B cell (primary cell): ENCODE measurements around the gene TKTL2. TPM values are rescaled to one million over a fixed set of nuclear protein-coding genes. Genes with fewer than 3 reads are reported as not detected.

Source experiments
- ATAC-seq: fragments of 200-7000 bp; cut with Tn5 transposase; one replicate; pipeline ENCODE4 v1.10.0; 2021; ENCODE audit warnings: low read depth, mild to moderate bottlenecking, moderate number of reproducible peaks, moderate library complexity
- CTCF ChIA-PET: fragments of 350-600 bp; sonication (Branson Sonifier 250); formaldehyde crosslinking; loops from one replicate; lab custom pipeline; 2021; ENCODE audit warnings: antibody characterized with exemption, inconsistent platforms; lab: Charles Lee
- POLR2A ChIA-PET: fragments of 350-600 bp; sonication (Branson Sonifier 250); formaldehyde crosslinking; loops from one replicate; lab custom pipeline; 2021; ENCODE audit warnings: antibody characterized with exemption; lab: Charles Lee
- DNase-seq: peaks from one replicate; pipeline ENCODE4 v3.0.0; 2013
- H2AFZ ChIP-seq: 2 replicates; pipeline ENCODE4 v1.6.1; 2012; ENCODE audit warnings: mild to moderate bottlenecking, low read depth, low read length; ENCODE audit not compliant: insufficient read depth, poor library complexity, severe bottlenecking
- H3K27ac ChIP-seq, 2 donors: 1 replicate in 1 of 2; 2 replicates in 1 of 2; pipeline ENCODE4 v1.5.1; 2012 to 2013; ENCODE audit warnings: low read length in 2 of 2, mild to moderate bottlenecking in 2 of 2, moderate library complexity in 1 of 2
- H3K27me3 ChIP-seq, 4 experiments: fragments of 200-600 bp in 1 of 4; sonication (generic) in 1 of 4; replicated peaks in 1 of 4; 1 replicate in 2 of 4; 2 replicates in 2 of 4; pipeline versions ENCODE4 v1.6.1 to v1.7.0; 2013 to 2016; ENCODE audit warnings: low read length in 3 of 4, mild to moderate bottlenecking in 2 of 4, mixed read lengths in 1 of 4, moderate library complexity in 1 of 4; ENCODE audit not compliant: insufficient read depth in 4 of 4, control insufficient read depth in 3 of 4; ENCODE audit errors: control extremely low read depth in 1 of 4
- H3K36me3 ChIP-seq, 2 experiments: replicated peaks in 1 of 2; 1 replicate in 1 of 2; 2 replicates in 1 of 2; pipeline versions ENCODE4 v1.6.1 to v1.7.1; 2013; ENCODE audit warnings: low read length in 1 of 2; ENCODE audit not compliant: insufficient read depth in 2 of 2, control insufficient read depth in 1 of 2; ENCODE audit errors: control extremely low read depth in 1 of 2, extremely low read depth in 1 of 2
- H3K4me1 ChIP-seq, 2 donors: fragments of 200-600 bp in 1 of 2; sonication (generic) in 1 of 2; 1 replicate in 1 of 2; 2 replicates in 1 of 2; pipeline versions ENCODE4 v1.5.1 to v1.6.1; 2013 to 2017; ENCODE audit warnings: low read length in 2 of 2; ENCODE audit not compliant: control insufficient read depth in 2 of 2, insufficient read depth in 2 of 2
- H3K4me2 ChIP-seq: replicated peaks from 2 replicates; pipeline ENCODE3; 2012; ENCODE audit warnings: mild to moderate bottlenecking, low read depth, low read length; ENCODE audit not compliant: poor library complexity, severe bottlenecking
- H3K4me3 ChIP-seq, 5 experiments: fragments of 200-600 bp in 1 of 5; sonication (generic) in 1 of 5; 1 replicate in 3 of 5; 2 replicates in 2 of 5; pipeline versions ENCODE4 v1.5.1 to v1.7.0; 2011 to 2016; ENCODE audit warnings: low read length in 4 of 5, mild to moderate bottlenecking in 4 of 5, low read depth in 2 of 5, control low read depth in 1 of 5, moderate library complexity in 1 of 5; ENCODE audit not compliant: insufficient read depth in 1 of 5; ENCODE audit errors: control extremely low read depth in 1 of 5, extremely low read depth in 1 of 5
- H3K79me2 ChIP-seq: fragments of 200-600 bp; sonication (generic); one replicate; pipeline ENCODE4 v1.6.0; 2016; ENCODE audit warnings: low read length; ENCODE audit not compliant: control insufficient read depth, insufficient read depth
- H3K9ac ChIP-seq: fragments of 200-600 bp; sonication (generic); 2 replicates; pipeline ENCODE4 v1.6.1; 2017; ENCODE audit warnings: mild to moderate bottlenecking, low read length, moderate library complexity
- H3K9me3 ChIP-seq, 3 donors: one replicate each; pipeline versions ENCODE4 v1.6.1 to v1.7.1; 2013; ENCODE audit warnings: low read length in 2 of 3; ENCODE audit not compliant: control insufficient read depth in 2 of 3, insufficient read depth in 1 of 3; ENCODE audit errors: control extremely low read depth in 1 of 3
- H4K20me1 ChIP-seq: 2 replicates; pipeline ENCODE4 v1.6.0; 2012; ENCODE audit warnings: mild to moderate bottlenecking, low read length; ENCODE audit not compliant: insufficient read depth, control insufficient read depth, poor library complexity, severe bottlenecking
- H3K27ac Mint-ChIP-seq: one replicate; pipeline ENCODE4 v1.8.0; 2021; ENCODE audit warnings: mixed read lengths
- H3K27me3 Mint-ChIP-seq: one replicate; pipeline ENCODE4 v1.8.0; 2021; ENCODE audit warnings: mixed read lengths
- H3K4me1 Mint-ChIP-seq: one replicate; pipeline ENCODE4 v1.8.0; 2021; ENCODE audit warnings: mixed read lengths
- H3K4me3 Mint-ChIP-seq: one replicate; pipeline ENCODE4 v1.8.0; 2021; ENCODE audit warnings: mixed read lengths
- H3K9me3 Mint-ChIP-seq: one replicate; pipeline ENCODE4 v1.8.0; 2022; ENCODE audit warnings: mixed read lengths; ENCODE audit not compliant: insufficient read depth
- EZH2 ChIP-seq: IDR thresholded peaks from 2 replicates; pipeline ENCODE4 v1.6.1; 2012; ENCODE audit warnings: borderline replicate concordance, low read depth, mild to moderate bottlenecking, moderate library complexity, low read length; ENCODE audit not compliant: insufficient read depth, poor library complexity, severe bottlenecking
- WGBS: methylation state at CpG from one replicate; pipeline ENCODE4 v1.1.5; 2013; ENCODE audit warnings: missing lambda C conversion rate; ENCODE audit not compliant: insufficient coverage; 5-methylcytosine and 5-hydroxymethylcytosine counted together
- intact Hi-C: fragments of 100-400 bp; cut with micrococcal nuclease; formaldehyde crosslinking; loops from one replicate; pipeline ENCODE4 v1.10.0; 2022
- polyA plus RNA-seq: library from polyadenylated mRNA; depleted of rRNA; stranded (reverse); fragments of >200 nt; gene quantifications from 2 replicates; pipeline ENCODE4 v1.2.3, GENCODE V29; 2012
- total RNA-seq, 2 donors: library from RNA; stranded (reverse); fragments of 120-200 nt in 1 of 2; gene quantifications; 1 replicate in 1 of 2; 2 replicates in 1 of 2; pipeline versions ENCODE4 v1.2.3 to v1.2.4, GENCODE V29; 2013 to 2022
- TF ChIP-seq, protein P1 (sequence below): fragments of 200-600 bp; IDR thresholded peaks from one replicate; pipeline ENCODE4 v1.8.0; 2022; ENCODE audit warnings: antibody characterized with exemption, mild to moderate bottlenecking

TKTL2 gene
- total and polyA plus RNA-seq, 2 donors (not counting 1 experiment from before 2014, with no cell fraction given) = 0.16 to 0.27 TPM

DNA sequence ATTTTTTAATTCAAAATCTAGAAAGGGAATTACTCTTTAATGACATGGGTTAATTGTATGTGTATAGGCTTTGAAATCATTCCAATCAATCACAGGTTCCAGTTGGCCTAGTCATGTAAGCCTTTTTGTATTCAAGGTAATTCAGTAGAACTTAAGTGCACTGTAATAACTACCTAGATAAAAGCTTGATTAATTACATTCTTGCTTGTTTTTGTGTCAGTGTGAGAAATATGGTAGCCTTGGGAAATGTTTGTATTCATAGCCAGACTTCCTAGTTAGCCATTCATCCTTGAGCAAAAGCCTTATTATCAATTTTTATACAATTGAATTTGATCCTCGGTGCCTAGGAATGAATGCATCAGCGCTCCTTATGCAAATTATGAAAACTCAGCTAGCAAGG, 33.5 kb downstream of the TKTL2 start:
- H3K4me3 Mint-ChIP-seq = no peak overlapping the region
- peaks cover 0 to 3% (median 1%) of the 10 kb centered on the region in 4 experiments for H3K27me3 ChIP-seq
- POLR2A ChIA-PET = no interaction called here
- no peak for TF ChIP-seq EZH2
- TF ChIP-seq, protein P1, sequence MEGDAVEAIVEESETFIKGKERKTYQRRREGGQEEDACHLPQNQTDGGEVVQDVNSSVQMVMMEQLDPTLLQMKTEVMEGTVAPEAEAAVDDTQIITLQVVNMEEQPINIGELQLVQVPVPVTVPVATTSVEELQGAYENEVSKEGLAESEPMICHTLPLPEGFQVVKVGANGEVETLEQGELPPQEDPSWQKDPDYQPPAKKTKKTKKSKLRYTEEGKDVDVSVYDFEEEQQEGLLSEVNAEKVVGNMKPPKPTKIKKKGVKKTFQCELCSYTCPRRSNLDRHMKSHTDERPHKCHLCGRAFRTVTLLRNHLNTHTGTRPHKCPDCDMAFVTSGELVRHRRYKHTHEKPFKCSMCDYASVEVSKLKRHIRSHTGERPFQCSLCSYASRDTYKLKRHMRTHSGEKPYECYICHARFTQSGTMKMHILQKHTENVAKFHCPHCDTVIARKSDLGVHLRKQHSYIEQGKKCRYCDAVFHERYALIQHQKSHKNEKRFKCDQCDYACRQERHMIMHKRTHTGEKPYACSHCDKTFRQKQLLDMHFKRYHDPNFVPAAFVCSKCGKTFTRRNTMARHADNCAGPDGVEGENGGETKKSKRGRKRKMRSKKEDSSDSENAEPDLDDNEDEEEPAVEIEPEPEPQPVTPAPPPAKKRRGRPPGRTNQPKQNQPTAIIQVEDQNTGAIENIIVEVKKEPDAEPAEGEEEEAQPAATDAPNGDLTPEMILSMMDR = no peak
- H3K4me3 ChIP-seq = no peak overlapping the region
- H3K27ac Mint-ChIP-seq = no peak overlapping the region
- no peak overlapping the region for H2AFZ ChIP-seq
- H3K4me1 ChIP-seq = no peaks in the 10 kb centered on the region
- WGBS = no CpG with 5 or more reads among the region's 2 CpGs
- no peaks in the 10 kb centered on the region for H3K9me3 ChIP-seq
- ATAC-seq = no peak
- no peak overlapping the region for H3K27ac ChIP-seq
- no peak for DNase-seq
- no peaks in the 10 kb centered on the region for H3K79me2 ChIP-seq
- H3K9me3 Mint-ChIP-seq = no peaks in the 10 kb centered on the region
- no peak overlapping the region for H3K9ac ChIP-seq
- H3K27me3 Mint-ChIP-seq = peaks cover 30% of the 10 kb centered on the region
- CTCF ChIA-PET = no interaction called here
- H4K20me1 ChIP-seq = no peaks in the 10 kb centered on the region
- no peaks in the 10 kb centered on the region for H3K36me3 ChIP-seq
- no peak overlapping the region for H3K4me2 ChIP-seq
- H3K4me1 Mint-ChIP-seq = no peaks in the 10 kb centered on the region
- intact Hi-C loops = no loop called here

Other genes with a start within 250 kb of the TKTL2 start
- not detected in 2 replicates for gene NPY1R, start 141.2 kb downstream of the TKTL2 start, total RNA-seq
- gene NPY1R, start 141.2 kb downstream of the TKTL2 start, polyA plus RNA-seq = not detected in 2 replicates
- not detected in 2 replicates for gene NPY5R, start 129.9 kb downstream of the TKTL2 start, total RNA-seq
- gene NPY5R, start 129.9 kb downstream of the TKTL2 start, polyA plus RNA-seq = not detected in 2 replicates
- 40.5 and 49.0 TPM in 2 replicates for gene TMA16, start 20.9 kb upstream of the TKTL2 start, total RNA-seq
- gene TMA16, start 20.9 kb upstream of the TKTL2 start, polyA plus RNA-seq = 6.5 and 11.6 TPM in 2 replicates